Prostate gland (tissue), 2 donors: Measurements from ENCODE around the gene NIPSNAP3A.

Source experiments
- CTCF ChIP-seq, 4 experiments: fragments of 200-600 bp in 2 of 4; fragments of 450-650 bp in 2 of 4; sonication (generic) in 2 of 4; IDR thresholded peaks; 1 replicate in 3 of 4; 2 replicates in 1 of 4; pipeline ENCODE4 v1.5.1; 2016 to 2019; ENCODE audit warnings: antibody characterized with exemption in 4 of 4, mild to moderate bottlenecking in 2 of 4, moderate library complexity in 2 of 4
- POLR2A ChIP-seq: fragments of 450-650 bp; IDR thresholded peaks from one replicate; pipeline ENCODE4 v1.6.1; 2016; ENCODE audit warnings: antibody characterized with exemption, mild to moderate bottlenecking
- POLR2AphosphoS5 ChIP-seq: sonication (generic); formaldehyde crosslinking; IDR thresholded peaks from one replicate; pipeline ENCODE4 v1.6.1; 2017; ENCODE audit warnings: antibody characterized with exemption

DNA sequence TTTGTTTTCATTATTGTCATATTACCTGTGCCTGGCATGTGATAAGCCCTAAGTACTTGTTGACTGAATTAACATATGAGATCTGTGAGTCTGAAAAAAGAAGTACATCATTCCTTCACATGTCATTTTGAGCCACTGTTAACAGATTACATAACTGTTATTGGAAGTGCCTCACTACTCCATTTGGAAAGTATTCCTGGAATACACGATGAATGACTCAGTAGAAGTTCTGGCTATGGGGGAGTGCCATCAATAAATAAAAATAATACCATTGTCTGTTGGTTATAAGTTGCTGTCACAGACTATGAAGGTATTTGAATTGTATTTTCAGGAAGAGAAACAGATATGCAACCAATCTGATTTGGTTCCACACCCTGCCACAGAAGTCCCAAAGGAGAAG lies 29.3 kb downstream of the NIPSNAP3A start:
- TF ChIP-seq POLR2AphosphoS5: no peak
- TF ChIP-seq POLR2A: no peak
- no peak for TF ChIP-seq CTCF (IDR thresholded peaks at IDR 0.05)
